Measurements from ENCODE around the gene UBE2G2. TPM values are rescaled to one million over a fixed set of nuclear protein-coding genes. Genes with fewer than 3 reads are reported as not detected.

The UBE2G2 gene
- total and polyA plus RNA-seq, 7 donors: 21.6 to 101 (median 51.5) TPM

DNA sequence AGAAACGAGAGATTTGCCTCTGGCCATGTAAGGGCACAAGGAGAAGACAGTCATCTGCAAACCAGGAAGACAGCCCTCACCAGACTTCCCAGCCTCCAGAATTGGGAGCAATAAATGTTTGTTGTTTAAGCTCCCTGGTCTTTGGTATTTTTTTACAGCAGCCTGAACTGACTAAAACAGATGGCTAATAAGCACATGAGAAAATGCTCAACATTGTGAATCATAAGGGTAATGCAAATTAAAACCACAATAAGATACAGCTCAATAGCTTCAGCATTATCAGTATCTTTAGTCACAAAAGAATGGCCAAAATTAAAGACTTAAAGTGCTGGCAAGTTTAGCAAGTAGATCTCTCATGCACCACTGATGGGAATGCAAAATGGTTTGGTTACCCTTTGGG is 11.7 kb downstream of the UBE2G2 start:
- H3K27me3 ChIP-seq: no peaks in the 10 kb centered on the region
- DNase-seq: no peak
- no peaks in the 10 kb centered on the region for H3K36me3 ChIP-seq
- no peak overlapping the region for H3K4me3 ChIP-seq
- H3K9me3 ChIP-seq: no peaks in the 10 kb centered on the region
- intact Hi-C loops (cut with DNase I): loop anchor here (5.0 kb wide), 1 partner anchor 448 kb away; no protein-coding TSS in a partner anchor
- WGBS, 2 donors: 30 to 67% methylated on average over 1 of the region's 1 CpG
- TF ChIP-seq POLR2A (IDR thresholded peaks at IDR 0.05): no peak
- TF ChIP-seq, protein P1, sequence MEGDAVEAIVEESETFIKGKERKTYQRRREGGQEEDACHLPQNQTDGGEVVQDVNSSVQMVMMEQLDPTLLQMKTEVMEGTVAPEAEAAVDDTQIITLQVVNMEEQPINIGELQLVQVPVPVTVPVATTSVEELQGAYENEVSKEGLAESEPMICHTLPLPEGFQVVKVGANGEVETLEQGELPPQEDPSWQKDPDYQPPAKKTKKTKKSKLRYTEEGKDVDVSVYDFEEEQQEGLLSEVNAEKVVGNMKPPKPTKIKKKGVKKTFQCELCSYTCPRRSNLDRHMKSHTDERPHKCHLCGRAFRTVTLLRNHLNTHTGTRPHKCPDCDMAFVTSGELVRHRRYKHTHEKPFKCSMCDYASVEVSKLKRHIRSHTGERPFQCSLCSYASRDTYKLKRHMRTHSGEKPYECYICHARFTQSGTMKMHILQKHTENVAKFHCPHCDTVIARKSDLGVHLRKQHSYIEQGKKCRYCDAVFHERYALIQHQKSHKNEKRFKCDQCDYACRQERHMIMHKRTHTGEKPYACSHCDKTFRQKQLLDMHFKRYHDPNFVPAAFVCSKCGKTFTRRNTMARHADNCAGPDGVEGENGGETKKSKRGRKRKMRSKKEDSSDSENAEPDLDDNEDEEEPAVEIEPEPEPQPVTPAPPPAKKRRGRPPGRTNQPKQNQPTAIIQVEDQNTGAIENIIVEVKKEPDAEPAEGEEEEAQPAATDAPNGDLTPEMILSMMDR (IDR thresholded peaks at IDR 0.05): no peak
- no peak for TF ChIP-seq EP300 (IDR thresholded peaks at IDR 0.05)
- TF ChIP-seq POLR2AphosphoS5 (IDR thresholded peaks at IDR 0.05): no peak
- H3K27ac ChIP-seq: no peak overlapping the region
- H3K4me1 ChIP-seq: peaks cover 0 to 45% (median 18%) of the 10 kb centered on the region in 4 donors

DNA sequence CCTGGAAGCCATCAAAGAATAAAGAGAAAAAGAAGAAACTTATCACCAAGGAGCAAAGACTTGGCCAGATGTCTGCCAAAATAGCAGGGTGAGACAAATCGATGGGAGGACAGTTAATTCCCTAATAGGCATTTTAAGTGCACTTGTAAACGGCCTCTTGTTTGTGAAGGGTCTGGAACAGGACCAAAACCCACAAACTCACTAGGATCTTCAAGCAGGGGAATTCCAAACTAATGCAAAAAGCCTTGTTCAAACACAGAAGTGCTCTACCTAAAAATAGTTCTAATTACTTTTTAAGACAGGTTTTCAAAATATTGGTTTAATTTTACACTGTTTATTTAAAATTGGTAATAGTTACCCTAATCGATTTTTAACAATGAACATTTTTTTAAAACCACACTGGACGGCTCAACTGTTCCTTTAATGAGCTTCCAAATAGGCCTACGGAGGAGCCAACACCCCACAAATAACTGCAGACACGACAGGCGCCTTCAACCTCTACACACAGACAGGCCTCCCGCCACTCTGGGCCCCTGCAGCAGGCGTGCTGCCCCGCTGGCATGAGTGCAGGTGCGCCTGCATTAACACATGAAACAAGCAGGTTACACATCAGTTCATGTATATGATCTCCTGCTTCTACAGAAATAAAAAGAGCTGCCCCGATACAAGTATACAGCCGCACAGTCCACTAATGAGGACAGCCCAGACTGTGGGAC is 15.8 kb downstream of the UBE2G2 start:
- Histone ChIP-seq H3K27me3 (no peaks in the 10 kb centered on the region), H3K4me3 (no peak overlapping the region), H3K36me3 (peaks cover 0 to under 1% (median 0%) of the 10 kb centered on the region in 4 donors), H3K4me1 (peaks cover 0 to 25% (median 13%) of the 10 kb centered on the region in 4 donors), H3K27ac (peak overlapping the region in 1 of 4 donors; percentile 40), H3K9me3 (no peaks in the 10 kb centered on the region)
- intact Hi-C loops (cut with DNase I): no loop called here
- no peak for TF ChIP-seq POLR2A (IDR thresholded peaks at IDR 0.05)
- no peak for TF ChIP-seq POLR2AphosphoS5 (IDR thresholded peaks at IDR 0.05)
- TF ChIP-seq, protein P1 (IDR thresholded peaks at IDR 0.05): no peak
- TF ChIP-seq EP300 (IDR thresholded peaks at IDR 0.05): no peak
- 79 to 82% methylated on average over 13 of the region's 13 CpGs for WGBS, 2 donors
- DNase-seq: no peak

DNA sequence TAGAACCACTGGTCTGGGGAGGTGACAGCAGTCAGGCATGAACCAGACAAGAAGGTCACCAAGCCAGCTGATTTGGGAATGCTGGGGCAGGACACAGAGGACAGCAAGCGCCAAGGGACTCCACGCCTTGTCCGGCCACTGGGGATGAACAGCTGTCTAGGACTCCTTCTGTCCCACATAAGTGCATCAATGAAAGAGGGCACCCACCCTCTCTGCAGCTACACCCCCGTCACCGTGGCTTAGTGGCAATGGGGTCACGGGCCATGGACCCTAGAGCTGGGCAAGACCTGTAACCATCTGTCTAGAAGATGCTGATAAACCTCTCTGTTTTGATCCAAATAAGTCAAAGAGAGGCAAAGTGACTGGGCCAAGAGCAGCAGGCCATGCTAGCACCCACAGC is 16.8 kb downstream of the UBE2G2 start:
- Histone ChIP-seq H3K27me3 (no peaks in the 10 kb centered on the region), H3K4me1 (peaks cover 0 to 22% (median 19%) of the 10 kb centered on the region in 4 donors), H3K36me3 (peaks cover 0 to 5% (median 0%) of the 10 kb centered on the region in 4 donors), H3K4me3 (no peak overlapping the region), H3K27ac (no peak overlapping the region), H3K9me3 (no peaks in the 10 kb centered on the region)
- 97 to 98% methylated on average over 6 of the region's 6 CpGs for WGBS, 2 donors
- TF ChIP-seq EP300 (IDR thresholded peaks at IDR 0.05) (no peak), POLR2A (IDR thresholded peaks at IDR 0.05) (no peak), POLR2AphosphoS5 (IDR thresholded peaks at IDR 0.05) (no peak)
- TF ChIP-seq, protein P1 (IDR thresholded peaks at IDR 0.05): no peak
- DNase-seq: no peak
- intact Hi-C loops (cut with DNase I): no loop called here

DNA sequence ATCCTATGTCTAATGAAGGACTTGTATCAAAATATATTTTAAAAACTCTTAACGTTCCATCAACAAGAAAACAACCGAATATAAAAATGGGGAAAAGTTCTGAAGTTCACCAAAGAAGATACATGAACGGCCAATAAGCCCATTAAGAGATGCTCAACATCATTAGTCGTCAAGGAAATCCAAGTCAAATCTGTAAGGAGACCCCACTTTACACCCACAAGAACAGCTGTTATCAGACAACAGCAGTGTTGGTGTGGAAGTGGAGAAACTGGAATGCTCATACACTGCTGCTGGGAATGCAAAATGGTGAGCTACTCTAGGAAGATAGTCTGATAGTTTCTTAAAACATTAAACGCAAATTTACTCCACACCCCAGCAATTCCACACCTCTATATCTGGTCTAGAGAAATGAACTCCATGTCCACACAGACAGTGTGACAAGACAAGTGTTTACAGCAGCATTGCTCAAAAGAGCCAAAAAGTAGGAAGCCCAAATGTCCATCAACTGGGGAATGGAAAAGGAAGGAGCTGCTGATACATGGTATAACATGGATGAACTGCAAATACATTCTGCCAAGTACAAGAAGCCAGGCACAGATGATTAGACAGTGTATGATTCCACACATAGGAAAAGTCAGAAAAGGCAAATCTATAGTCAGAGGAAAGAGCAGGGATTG is 18.5 kb downstream of the UBE2G2 start:
- Histone ChIP-seq H3K27me3 (no peaks in the 10 kb centered on the region), H3K4me1 (peaks cover 0 to 31% (median 18%) of the 10 kb centered on the region in 4 donors), H3K9me3 (no peaks in the 10 kb centered on the region), H3K27ac (no peak overlapping the region), H3K4me3 (no peak overlapping the region), H3K36me3 (peaks cover 0 to 5% (median 0%) of the 10 kb centered on the region in 4 donors)
- DNase-seq: no peak
- no peak for TF ChIP-seq POLR2A (IDR thresholded peaks at IDR 0.05)
- no peak for TF ChIP-seq EP300 (IDR thresholded peaks at IDR 0.05)
- TF ChIP-seq, protein P1 (IDR thresholded peaks at IDR 0.05): no peak
- TF ChIP-seq POLR2AphosphoS5 (IDR thresholded peaks at IDR 0.05): no peak
- WGBS, 2 donors: 92 to 96% methylated on average over 5 of the region's 5 CpGs
- intact Hi-C loops (cut with DNase I): no loop called here
